ENCODE data around the gene AGAP3.

AGAP3 gene

DNA sequence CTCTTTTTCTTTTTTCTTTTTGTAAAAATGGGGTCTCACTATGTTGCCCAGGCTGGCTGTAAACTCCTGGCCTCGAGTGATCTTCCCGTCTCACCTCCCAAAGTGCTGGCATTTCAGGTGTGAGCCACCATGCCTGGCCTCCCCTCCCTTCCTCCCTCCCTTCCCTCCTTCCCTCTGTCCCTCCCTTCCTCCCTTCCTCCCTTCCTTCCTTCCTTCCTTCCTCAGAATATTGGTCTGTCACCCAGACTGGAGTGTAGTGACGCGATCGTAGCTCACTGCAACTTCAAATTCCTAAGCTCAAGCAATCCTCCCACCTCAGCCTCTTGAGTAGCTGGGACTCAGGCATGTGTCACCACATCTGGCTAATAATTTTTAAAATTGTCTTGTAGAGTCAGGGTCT lies 8.4 kb downstream of the AGAP3 start:
- H3K4me3 ChIP-seq (ENCODE audit: low read depth, low read length): no peak overlapping the region
- no peak for DNase-seq (ENCODE audit: low read depth)
- TF ChIP-seq, protein P1, sequence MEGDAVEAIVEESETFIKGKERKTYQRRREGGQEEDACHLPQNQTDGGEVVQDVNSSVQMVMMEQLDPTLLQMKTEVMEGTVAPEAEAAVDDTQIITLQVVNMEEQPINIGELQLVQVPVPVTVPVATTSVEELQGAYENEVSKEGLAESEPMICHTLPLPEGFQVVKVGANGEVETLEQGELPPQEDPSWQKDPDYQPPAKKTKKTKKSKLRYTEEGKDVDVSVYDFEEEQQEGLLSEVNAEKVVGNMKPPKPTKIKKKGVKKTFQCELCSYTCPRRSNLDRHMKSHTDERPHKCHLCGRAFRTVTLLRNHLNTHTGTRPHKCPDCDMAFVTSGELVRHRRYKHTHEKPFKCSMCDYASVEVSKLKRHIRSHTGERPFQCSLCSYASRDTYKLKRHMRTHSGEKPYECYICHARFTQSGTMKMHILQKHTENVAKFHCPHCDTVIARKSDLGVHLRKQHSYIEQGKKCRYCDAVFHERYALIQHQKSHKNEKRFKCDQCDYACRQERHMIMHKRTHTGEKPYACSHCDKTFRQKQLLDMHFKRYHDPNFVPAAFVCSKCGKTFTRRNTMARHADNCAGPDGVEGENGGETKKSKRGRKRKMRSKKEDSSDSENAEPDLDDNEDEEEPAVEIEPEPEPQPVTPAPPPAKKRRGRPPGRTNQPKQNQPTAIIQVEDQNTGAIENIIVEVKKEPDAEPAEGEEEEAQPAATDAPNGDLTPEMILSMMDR (IDR thresholded peaks at IDR 0.05; ENCODE audit: low read depth, low read length, missing control alignments): no peak
- in situ Hi-C loops (cut with HindIII; ENCODE audit: low sequenced_read_pairs): no loop called here

DNA sequence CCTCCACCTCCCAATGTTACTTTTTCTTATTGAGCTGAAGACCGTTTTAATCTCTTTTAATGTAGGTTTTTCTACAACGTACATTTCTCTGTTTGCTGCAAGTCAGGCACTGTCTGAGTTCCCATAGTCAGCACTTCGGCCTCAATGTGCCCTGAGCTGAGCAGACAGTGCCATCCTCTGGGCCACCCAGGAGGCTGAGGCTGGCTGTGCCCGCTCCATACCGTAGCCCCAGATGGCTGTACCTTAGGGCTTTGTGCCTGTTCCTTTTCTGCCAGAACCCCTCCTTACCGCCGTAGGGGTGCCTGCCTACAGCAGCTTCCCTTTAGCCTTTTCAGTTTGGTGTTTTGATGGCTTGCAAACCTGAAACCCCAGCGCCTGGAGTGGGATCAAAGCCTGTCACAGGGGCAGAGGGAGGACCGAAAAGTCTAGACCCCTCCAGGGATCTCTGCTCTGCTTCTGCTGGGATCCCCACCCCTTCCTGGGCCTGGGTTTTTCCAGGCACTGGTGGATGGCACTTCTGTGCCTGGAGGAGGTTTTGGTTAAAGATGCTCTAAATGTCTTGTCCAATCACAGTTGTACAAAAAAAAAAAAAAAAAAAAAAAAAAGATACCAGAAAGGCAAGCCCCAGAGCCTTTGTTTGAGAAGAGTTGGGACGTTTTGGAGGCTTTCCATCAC lies 9.0 kb downstream of the AGAP3 start:
- DNase-seq (ENCODE audit: low read depth): no peak
- TF ChIP-seq, protein P1 (IDR thresholded peaks at IDR 0.05; ENCODE audit: low read depth, low read length, missing control alignments): no peak
- no peak overlapping the region for H3K4me3 ChIP-seq (ENCODE audit: low read depth, low read length)
- in situ Hi-C loops (cut with HindIII; ENCODE audit: low sequenced_read_pairs): no loop called here

DNA sequence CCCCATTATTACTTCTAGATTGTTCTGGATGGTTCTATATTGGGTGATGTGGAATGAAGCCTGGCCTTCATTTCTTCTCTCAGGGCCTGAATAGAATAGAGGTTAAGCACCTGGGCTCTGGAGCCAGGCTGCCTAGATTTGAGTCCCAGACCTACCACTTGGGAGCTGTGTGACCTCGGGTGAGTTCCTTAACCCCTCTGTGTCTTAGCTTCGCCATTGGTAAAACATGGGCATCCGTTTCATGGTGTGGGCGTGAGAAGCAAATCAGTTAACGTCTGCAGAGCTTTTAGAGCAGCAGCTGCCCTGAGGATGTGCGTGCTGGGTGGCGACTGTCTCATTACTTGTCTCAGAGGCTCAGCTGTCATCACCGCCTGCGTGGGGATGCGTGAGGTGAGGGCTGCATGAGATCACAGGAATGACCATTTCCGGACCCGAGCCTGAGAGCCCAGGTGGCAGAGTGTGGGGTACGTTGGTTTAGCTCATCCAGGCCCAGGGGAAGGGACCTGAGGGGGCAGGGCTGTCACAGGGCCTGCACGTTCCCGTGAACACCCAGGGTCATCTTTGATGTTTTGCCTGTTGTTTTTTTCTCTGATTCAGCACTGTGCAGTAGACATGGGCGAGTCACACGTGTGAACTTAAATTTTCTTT lies 9.7 kb downstream of the AGAP3 start:
- no peak overlapping the region for H3K4me3 ChIP-seq (ENCODE audit: low read depth, low read length)
- in situ Hi-C loops (cut with HindIII; ENCODE audit: low sequenced_read_pairs): no loop called here
- TF ChIP-seq, protein P1 (IDR thresholded peaks at IDR 0.05; ENCODE audit: low read depth, low read length, missing control alignments): no peak
- no peak for DNase-seq (ENCODE audit: low read depth)

DNA sequence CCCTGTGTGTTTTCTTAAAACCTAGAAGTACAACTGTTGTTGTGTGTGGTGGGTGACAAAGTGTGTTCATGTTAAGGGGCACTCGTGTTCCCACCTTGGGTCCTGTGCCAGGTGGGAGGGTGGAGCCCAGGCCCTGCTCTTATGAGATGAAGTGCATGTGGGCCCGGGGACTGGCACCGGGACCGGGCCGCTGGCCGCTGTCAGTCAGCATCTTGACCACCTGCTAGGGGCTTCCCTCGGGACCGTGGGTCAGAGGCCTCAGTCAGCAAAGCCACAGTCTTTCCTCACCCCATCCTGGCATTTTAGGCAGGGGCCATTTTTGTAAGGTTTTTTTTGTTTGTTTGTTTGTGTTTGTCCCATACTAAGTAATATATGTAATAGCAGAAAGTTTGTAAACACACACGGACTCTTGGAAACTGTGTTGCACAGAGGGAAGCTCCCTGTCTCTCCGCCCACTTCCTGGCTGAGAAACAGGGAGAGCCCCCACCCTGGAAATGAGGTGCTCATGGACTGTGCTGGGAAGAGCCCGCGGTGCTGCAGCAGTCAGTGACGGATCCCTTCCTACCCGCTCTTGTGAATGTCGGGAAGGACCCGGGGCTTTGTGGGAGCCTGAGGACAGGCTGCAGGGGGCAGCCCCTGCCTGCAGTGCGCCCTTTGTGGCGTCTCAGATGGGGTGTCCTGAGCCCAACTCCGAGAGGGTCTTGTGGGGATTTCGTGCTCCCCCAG lies 13.4 kb downstream of the AGAP3 start:
- TF ChIP-seq, protein P1 (IDR thresholded peaks at IDR 0.05; ENCODE audit: low read depth, low read length, missing control alignments): no peak
- no peak overlapping the region for H3K4me3 ChIP-seq (ENCODE audit: low read depth, low read length)
- DNase-seq (ENCODE audit: low read depth): no peak
- in situ Hi-C loops (cut with HindIII; ENCODE audit: low sequenced_read_pairs): no loop called here

DNA sequence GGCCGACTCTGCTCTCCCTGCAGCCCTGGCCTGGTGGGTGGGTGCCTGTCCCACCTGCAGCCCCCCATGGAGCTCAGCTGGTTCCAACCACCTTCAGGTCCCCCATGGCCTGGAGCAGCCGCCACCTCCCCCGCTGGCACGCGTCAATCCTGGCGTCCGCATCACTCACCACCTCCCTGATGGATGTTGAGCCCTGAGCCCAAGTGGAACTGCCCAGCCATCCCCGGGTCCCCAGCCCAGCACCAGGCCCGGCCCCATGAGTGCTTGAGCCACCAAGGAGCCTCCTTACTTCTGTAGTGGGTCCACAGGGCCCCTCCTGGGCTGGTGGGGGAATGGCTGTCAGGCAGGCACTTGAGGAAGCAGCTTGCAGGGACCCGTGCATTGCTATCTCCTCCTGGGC lies 14.6 kb downstream of the AGAP3 start:
- in situ Hi-C loops (cut with HindIII; ENCODE audit: low sequenced_read_pairs): no loop called here
- TF ChIP-seq, protein P1 (IDR thresholded peaks at IDR 0.05; ENCODE audit: low read depth, low read length, missing control alignments): no peak
- H3K4me3 ChIP-seq (ENCODE audit: low read depth, low read length): no peak overlapping the region
- no peak for DNase-seq (ENCODE audit: low read depth)

DNA sequence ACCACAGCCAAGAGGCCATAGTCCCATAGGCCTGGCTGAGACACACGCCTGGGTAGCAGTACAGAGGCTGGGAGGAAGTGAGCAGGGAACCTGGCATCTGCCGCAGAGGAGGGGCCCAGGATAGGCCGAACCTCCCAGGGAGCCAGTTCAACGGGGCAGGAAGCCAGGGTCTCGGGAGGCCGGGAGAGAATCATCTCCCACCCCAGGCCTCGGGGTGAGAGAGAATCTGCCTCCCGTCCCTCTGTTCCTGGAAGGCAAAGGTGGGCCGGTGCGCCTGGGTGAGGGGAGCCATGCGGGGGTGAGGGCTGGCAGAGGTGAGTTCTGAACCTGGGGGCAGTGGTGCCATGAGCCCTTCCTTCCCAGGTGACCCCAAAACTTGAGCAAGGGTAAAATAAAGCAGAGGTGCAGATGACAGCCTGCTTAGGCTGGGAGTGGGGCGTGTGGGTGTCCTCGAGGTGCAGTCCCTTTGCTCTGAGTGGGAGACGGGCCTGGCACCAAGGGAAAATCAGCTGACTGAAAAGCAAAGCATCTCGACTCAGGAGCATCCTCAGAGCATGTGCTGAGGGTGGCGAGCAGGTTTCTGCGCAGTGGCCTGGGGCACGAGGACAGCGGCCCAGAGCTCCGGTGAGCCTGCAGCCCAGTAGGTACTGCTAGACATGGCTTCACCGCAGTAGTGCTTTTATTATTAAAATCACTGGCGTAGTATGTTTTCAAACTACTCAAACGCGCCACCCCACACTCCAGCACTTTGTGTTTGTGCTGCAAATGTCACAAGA lies 15.5 kb downstream of the AGAP3 start:
- no peak for DNase-seq (ENCODE audit: low read depth)
- TF ChIP-seq, protein P1 (IDR thresholded peaks at IDR 0.05; ENCODE audit: low read depth, low read length, missing control alignments): no peak
- H3K4me3 ChIP-seq (ENCODE audit: low read depth, low read length): no peak overlapping the region
- in situ Hi-C loops (cut with HindIII; ENCODE audit: low sequenced_read_pairs): no loop called here
